NB4 (cell line): ENCODE measurements around the gene CCS.

ENCODE experiments used
- CTCF ChIP-seq: IDR thresholded peaks from one replicate; pipeline ENCODE4 v1.5.1; 2012; ENCODE audit warnings: low read depth, low read length
- MAX ChIP-seq: IDR thresholded peaks from 2 replicates; pipeline ENCODE4 v1.6.1; 2011; ENCODE audit warnings: low read depth, low read length
- MYC ChIP-seq: IDR thresholded peaks from 2 replicates; pipeline ENCODE4 v1.6.1; 2011; ENCODE audit warnings: low read depth, low read length
- POLR2A ChIP-seq: IDR thresholded peaks from 2 replicates; pipeline ENCODE4 v1.6.1; 2011; ENCODE audit warnings: mild to moderate bottlenecking; ENCODE audit not compliant: insufficient read length; ENCODE audit errors: extremely low read depth

GRCh38 chr11:66598993-66599392, 6.0 kb downstream of the CCS start:
- TF ChIP-seq CTCF (no peak), POLR2A (no peak), MAX (no peak), MYC (no peak)
